Daoy (cell line): ENCODE measurements around the gene HSPA2. TPM values are rescaled to one million over a fixed set of nuclear protein-coding genes. Genes with fewer than 3 reads are reported as not detected.
"Not testable (repeated sequence)": the region's sequence is repeated elsewhere in the genome, so short reads cannot be mapped to it uniquely, and the experiment has no call there.

Experiments
- DNase-seq: peaks from one replicate; pipeline ENCODE4 v3.0.0-alpha.2; 2015; ENCODE audit warnings: low read depth
- total RNA-seq: library from RNA; depleted of rRNA; stranded (reverse); fragments of >200 nt; shearing (Covaris generic); gene quantifications from 2 replicates; pipeline ENCODE4 v1.2.3, GENCODE V29; 2014

HSPA2 gene
- total RNA-seq, 1 experiment from 2014 or later, result 6.1 TPM

DNA sequence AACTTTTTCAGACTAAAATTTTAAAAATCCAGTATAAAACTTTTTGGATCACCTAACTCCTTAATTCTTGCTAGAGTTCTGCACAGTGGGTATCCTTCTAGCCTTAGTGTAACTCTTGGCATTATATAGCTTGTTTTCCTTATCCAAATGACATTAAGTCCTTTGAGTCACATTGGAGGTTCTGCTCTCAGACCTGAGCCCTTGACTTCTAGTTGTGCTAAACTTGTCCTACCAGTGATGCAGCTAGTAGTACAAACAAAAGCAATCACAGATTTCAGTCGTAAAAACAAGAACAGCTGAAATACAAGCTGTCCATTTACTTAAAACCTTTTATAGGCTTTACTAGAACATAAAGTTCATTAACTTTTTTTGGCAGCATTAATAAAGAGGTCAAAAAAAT is 25.5 kb upstream of the HSPA2 start:
- DNase-seq, result no peak

GRCh38 chr14:64516969-64517368 is 23.6 kb upstream of the HSPA2 start:
- DNase-seq, result no peak

DNA sequence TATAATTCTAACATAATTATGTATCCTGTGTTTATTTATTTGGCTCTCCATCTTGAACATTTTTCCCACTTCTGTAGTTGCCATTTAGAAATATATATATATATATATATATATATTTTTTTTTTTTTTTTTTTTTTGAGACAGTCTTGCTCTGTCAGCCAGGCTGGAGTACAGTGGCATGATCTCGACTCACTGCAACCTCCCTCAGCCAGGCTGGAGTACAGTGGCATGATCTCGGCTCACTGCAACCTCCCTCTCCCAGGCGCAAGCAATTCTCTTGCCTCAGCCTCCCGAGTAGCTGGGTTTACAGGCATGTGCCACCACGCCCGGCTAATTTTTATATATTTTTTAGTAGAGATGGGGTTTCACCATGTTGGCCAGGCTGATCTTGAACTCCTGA is 22.9 kb upstream of the HSPA2 start:
- not testable (repeated sequence) for DNase-seq

GRCh38 chr14:64518229-64518628 is 22.3 kb upstream of the HSPA2 start:
- no peak for DNase-seq

- DNase-seq, result no peak
These were observed 19.8 kb upstream of the HSPA2 start for GRCh38 chr14:64520699-64521098.

- DNase-seq, result no peak
These were observed 17.8 kb upstream of the HSPA2 start for GRCh38 chr14:64522591-64523355.

DNA sequence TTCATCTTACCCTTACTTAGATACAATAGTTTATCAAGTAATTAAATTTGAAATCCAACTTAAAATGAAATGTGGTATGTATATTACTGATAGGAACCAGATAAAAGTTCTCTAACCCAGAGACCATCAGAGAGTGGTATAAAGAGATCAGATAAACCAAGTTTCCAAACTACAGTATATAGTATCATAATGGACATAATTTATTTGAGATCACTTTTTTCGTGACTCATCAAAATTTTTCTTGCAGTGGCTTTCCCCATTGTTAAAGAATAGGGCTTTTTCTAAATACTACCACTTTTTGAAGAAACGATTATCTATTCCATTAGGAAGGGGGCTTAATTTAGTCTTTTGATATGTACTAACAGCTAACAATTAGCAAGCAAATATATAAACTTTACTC is 15.2 kb upstream of the HSPA2 start:
- DNase-seq, result no peak

DNA sequence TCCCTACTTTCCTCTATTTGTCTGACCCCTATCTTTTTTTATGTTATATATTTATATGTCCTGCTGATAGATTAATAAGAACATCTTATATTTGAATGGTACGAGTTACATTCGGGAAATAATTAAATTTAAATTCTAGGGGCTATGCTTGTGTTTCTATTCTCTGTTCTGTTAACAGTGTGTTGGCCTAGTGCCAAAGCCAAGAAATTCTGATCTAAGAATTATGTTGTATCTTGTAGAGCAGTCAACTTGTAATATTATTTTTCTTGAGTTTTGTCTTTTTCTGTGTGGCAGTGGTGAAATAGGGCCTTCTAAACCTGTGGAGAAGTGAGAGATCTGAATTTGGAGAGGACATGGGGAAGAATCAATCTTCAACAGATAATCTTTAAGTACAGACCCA is 9.0 kb upstream of the HSPA2 start:
- no peak for DNase-seq

- DNase-seq, result no peak
These were observed 3.9 kb upstream of the HSPA2 start for GRCh38 chr14:64536488-64537245.

DNA sequence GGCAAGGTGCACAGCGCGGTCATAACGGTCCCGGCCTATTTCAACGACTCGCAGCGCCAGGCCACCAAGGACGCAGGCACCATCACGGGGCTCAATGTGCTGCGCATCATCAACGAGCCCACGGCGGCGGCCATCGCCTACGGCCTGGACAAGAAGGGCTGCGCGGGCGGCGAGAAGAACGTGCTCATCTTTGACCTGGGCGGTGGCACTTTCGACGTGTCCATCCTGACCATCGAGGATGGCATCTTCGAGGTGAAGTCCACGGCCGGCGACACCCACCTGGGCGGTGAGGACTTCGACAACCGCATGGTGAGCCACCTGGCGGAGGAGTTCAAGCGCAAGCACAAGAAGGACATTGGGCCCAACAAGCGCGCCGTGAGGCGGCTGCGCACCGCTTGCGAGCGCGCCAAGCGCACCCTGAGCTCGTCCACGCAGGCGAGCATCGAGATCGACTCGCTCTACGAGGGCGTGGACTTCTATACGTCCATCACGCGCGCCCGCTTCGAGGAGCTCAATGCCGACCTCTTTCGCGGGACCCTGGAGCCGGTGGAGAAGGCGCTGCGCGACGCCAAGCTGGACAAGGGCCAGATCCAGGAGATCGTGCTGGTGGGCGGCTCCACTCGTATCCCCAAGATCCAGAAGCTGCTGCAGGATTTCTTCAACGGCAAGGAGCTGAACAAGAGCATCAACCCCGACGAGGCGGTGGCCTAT is 875 bp downstream of the HSPA2 start:
- no peak for DNase-seq

DNA sequence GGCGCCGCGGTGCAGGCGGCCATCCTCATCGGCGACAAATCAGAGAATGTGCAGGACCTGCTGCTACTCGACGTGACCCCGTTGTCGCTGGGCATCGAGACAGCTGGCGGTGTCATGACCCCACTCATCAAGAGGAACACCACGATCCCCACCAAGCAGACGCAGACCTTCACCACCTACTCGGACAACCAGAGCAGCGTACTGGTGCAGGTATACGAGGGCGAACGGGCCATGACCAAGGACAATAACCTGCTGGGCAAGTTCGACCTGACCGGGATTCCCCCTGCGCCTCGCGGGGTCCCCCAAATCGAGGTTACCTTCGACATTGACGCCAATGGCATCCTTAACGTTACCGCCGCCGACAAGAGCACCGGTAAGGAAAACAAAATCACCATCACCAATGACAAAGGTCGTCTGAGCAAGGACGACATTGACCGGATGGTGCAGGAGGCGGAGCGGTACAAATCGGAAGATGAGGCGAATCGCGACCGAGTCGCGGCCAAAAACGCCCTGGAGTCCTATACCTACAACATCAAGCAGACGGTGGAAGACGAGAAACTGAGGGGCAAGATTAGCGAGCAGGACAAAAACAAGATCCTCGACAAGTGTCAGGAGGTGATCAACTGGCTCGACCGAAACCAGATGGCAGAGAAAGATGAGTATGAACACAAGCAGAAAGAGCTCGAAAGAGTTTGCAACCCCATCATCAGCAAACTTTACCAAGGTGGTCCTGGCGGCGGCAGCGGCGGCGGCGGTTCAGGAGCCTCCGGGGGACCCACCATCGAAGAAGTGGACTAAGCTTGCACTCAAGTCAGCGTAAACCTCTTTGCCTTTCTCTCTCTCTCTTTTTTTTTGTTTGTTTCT is 1.7 kb downstream of the HSPA2 start:
- DNase-seq, result no peak

DNA sequence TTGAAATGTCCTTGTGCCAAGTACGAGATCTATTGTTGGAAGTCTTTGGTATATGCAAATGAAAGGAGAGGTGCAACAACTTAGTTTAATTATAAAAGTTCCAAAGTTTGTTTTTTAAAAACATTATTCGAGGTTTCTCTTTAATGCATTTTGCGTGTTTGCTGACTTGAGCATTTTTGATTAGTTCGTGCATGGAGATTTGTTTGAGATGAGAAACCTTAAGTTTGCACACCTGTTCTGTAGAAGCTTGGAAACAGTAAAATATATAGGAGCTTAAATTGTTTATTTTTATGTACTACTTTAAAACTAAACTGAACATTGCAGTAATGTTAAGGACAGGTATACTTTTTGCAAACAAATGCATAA is 2.3 kb downstream of the HSPA2 start:
- no peak for DNase-seq

GRCh38 chr14:64544607-64545312 is 4.2 kb downstream of the HSPA2 start:
- DNase-seq, result no peak

GRCh38 chr14:64549016-64549415 is 8.5 kb downstream of the HSPA2 start:
- no peak for DNase-seq

DNA sequence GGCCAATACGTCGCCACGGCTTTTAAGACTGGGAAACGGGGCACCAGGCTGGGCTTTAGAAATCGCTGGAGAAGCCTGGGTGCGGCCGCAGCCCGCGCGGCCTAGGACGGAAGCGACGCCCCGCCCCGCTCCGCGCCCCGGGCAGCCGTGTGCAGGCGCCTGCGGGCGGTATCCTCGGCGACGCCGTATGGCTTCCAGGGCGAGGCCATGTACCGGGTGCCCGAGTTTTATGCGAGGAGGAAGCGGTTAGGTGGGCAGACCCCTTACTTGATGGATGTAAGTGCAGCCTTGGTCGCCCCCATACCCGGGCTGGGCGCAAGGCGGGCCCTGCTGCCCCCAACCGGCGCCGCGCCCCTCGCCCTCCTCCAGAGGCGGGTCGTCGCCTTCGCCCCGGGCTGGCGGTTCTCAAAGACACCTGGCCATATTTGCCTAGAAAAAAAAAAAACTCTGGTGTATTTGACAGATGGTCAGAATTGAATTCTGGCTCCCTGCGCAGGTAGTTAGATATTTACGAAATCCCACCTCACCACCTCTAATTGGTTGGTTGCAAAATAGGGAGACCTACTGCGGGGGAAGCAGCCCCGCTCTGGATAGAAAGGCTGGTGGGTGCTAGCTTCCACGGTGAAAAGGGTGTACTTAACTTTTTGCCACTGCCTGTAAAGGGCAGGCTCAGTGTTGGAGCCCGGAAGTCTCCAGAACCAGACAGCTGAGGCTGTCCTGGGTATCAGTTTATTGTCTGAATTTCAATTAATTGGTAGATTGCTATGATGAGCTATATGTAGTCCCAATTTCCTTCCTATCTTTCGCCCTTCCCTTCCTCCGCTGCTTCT is 9.5 kb downstream of the HSPA2 start, which contains the start of gene PPP1R36:
TSS of gene PPP1R36 (plus strand) at position 171 of the 830 bp plus-strand sequence. CDS start at position 208, 37 bp downstream.
- peak; percentile 52 for DNase-seq

GRCh38 chr14:64550621-64551333 is 10.2 kb downstream of the HSPA2 start:
- DNase-seq, result no peak

DNA sequence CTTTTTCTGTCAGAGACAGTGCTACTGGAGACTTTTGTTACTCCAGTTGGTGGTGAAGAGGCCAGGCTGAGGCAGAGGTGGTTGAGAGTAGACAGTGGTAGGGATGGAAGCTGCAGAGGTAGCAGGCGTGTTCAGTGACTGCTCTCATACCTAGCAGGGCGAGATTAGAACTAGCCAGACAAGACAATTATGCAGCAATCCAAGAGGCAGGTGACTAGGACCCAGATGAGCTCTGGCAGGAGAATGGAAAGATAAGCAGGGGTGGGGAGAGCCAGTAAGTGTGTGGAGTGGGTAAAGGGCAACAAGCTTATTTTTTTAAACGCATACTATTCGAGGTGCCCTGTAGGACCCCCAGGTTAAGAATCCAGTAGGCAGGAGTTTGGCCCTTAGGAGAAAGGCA is 14.0 kb downstream of the HSPA2 start:
- no peak for DNase-seq

DNA sequence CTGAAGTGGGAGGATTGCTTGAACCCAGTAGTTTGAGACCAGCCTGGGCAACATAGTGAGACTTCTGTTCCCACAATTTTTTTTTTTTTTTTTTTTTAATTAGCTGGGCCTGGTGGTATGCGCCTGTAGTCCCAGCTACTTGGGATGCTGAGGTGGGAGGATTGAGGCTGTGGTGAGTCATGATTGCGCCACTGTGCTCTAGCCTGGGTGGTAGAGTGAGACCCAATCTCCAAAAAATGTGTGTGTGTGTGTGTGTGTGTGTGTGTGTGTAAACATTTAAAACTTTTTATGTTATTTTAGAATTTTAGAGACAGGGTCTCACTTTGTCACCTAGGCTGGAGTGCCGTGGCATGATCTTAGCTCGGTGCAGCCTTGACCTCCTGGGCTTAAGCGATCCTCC is 16.0 kb downstream of the HSPA2 start:
- DNase-seq, result peak; percentile 54

DNA sequence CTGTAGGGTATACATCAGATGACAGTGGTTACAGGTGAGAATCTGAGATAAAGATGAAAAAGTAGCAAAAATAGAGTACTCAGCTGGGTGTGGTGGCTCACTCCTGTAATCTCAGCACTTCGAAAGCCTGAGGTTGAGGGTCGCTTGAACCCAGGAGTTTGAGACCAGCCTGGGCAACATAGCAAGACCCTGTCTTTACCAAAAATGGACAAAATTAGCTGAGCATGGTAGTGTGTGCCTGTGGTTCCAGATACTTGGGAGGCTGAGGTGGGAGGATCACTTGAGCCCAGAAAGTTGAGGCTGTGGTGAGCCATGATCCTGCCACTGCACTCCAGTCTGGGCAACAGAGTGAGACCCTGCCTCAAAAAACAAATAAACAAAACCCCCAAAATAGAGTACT is 17.7 kb downstream of the HSPA2 start:
- not testable (repeated sequence) for DNase-seq
